Endothelial cell of umbilical vein (primary cell): ENCODE measurements around the gene USP27X.

ENCODE experiments used
- CTCF ChIP-seq, 2 donors: IDR thresholded peaks; 1 replicate in 1 of 2; 2 replicates in 1 of 2; pipeline ENCODE4 v1.5.1; 2011; ENCODE audit warnings: low read length in 2 of 2, mild to moderate bottlenecking in 2 of 2, moderate library complexity in 2 of 2, control low read depth in 1 of 2, inconsistent platforms in 1 of 2, low read depth in 1 of 2; ENCODE audit not compliant: insufficient read depth in 1 of 2; ENCODE audit errors: extremely low read depth in 1 of 2
- MYC ChIP-seq: IDR thresholded peaks from one replicate; pipeline ENCODE4 v1.6.1; 2011; ENCODE audit warnings: mild to moderate bottlenecking, low read depth, low read length
- POLR2A ChIP-seq: IDR thresholded peaks from 2 replicates; pipeline ENCODE4 v1.6.1; 2012; ENCODE audit warnings: low read depth, mild to moderate bottlenecking, control low read depth, low read length

- TF ChIP-seq CTCF (IDR thresholded peaks at IDR 0.05; ENCODE audit: extremely low read depth in 1 of 2, insufficient read depth in 1 of 2, low read depth in 1 of 2, low read length in 2 of 2): no peak
- TF ChIP-seq MYC: no peak
- no peak for TF ChIP-seq POLR2A
Observed at GRCh38 chrX:49930039-49930438, 50.8 kb downstream of the USP27X start.
